ENCODE results near the gene PRKCZ. TPM values are rescaled to one million over a fixed set of nuclear protein-coding genes. Genes with fewer than 3 reads are reported as not detected.

The PRKCZ gene
- total RNA-seq, 2 experiments from 2014 or later = 6.8 to 12.8 TPM

- Mint-ChIP-seq H3K9me3 (ENCODE audit: low read depth) (no peaks in the 10 kb centered on the region), H3K27me3 (no peaks in the 10 kb centered on the region), H3K4me3 (no peak overlapping the region), H3K27ac (no peak overlapping the region), H3K36me3 (no peaks in the 10 kb centered on the region), H3K4me1 (peaks cover 5% of the 10 kb centered on the region)
- CTCF ChIA-PET = interaction anchor here (4.2 kb wide), 1 partner anchor 9 kb away, joined by 31 read pairs; no protein-coding TSS in a partner anchor
- no peak for DNase-seq
- no peak for ATAC-seq
Observed at GRCh38 chr1:2165646-2166045, 115.4 kb downstream of the PRKCZ start.

GRCh38 chr1:2166254-2166653 lies 116.0 kb downstream of the PRKCZ start:
- H3K27me3 Mint-ChIP-seq = no peaks in the 10 kb centered on the region
- no peak overlapping the region for H3K4me3 Mint-ChIP-seq

GRCh38 chr1:2166695-2167094 lies 116.5 kb downstream of the PRKCZ start:
- CTCF ChIA-PET = interaction anchor here (1.1 kb wide), 1 partner anchor 10 kb away, joined by 3 read pairs; no protein-coding TSS in a partner anchor
- ATAC-seq = no peak
- Mint-ChIP-seq H3K9me3 (ENCODE audit: low read depth) (no peaks in the 10 kb centered on the region), H3K4me1 (peaks cover 5% of the 10 kb centered on the region), H3K27ac (no peak overlapping the region), H3K36me3 (no peaks in the 10 kb centered on the region), H3K27me3 (no peaks in the 10 kb centered on the region), H3K4me3 (no peak overlapping the region)
- DNase-seq = no peak

More at GRCh38 chr1:2166254-2166653, 116.0 kb downstream of the PRKCZ start:
- H3K4me1 Mint-ChIP-seq = peaks cover 5% of the 10 kb centered on the region
- H3K9me3 Mint-ChIP-seq (ENCODE audit: low read depth) = no peaks in the 10 kb centered on the region
- H3K27ac Mint-ChIP-seq = no peak overlapping the region
- CTCF ChIA-PET = interaction anchor here (1.1 to 4.2 kb wide), 2 partner anchors 8 to 10 kb away, joined by 3 to 31 read pairs; no protein-coding TSS in a partner anchor
- ATAC-seq = no peak
- no peaks in the 10 kb centered on the region for H3K36me3 Mint-ChIP-seq
- DNase-seq = no peak

GRCh38 chr1:2168090-2168489 lies 117.9 kb downstream of the PRKCZ start:
- ATAC-seq (no peak), DNase-seq (no peak)
- Mint-ChIP-seq H3K27me3 (no peaks in the 10 kb centered on the region), H3K36me3 (no peaks in the 10 kb centered on the region), H3K4me3 (no peak overlapping the region), H3K9me3 (ENCODE audit: low read depth) (no peaks in the 10 kb centered on the region), H3K4me1 (no peaks in the 10 kb centered on the region), H3K27ac (no peak overlapping the region)
- CTCF ChIA-PET = no interaction called here

GRCh38 chr1:2168535-2168934 lies 118.3 kb downstream of the PRKCZ start:
- no peak for ATAC-seq
- DNase-seq = no peak
- H3K27ac Mint-ChIP-seq = no peak overlapping the region

GRCh38 chr1:2169200-2169836 lies 119.1 kb downstream of the PRKCZ start:
- Mint-ChIP-seq H3K9me3 (ENCODE audit: low read depth) (no peaks in the 10 kb centered on the region), H3K27me3 (no peaks in the 10 kb centered on the region), H3K36me3 (no peaks in the 10 kb centered on the region), H3K27ac (no peak overlapping the region), H3K4me3 (no peak overlapping the region), H3K4me1 (no peaks in the 10 kb centered on the region)
- CTCF ChIA-PET = no interaction called here
- no peak for DNase-seq
- no peak for ATAC-seq

More at GRCh38 chr1:2168535-2168934, 118.3 kb downstream of the PRKCZ start:
- Mint-ChIP-seq H3K4me1 (no peaks in the 10 kb centered on the region), H3K27me3 (no peaks in the 10 kb centered on the region), H3K9me3 (ENCODE audit: low read depth) (no peaks in the 10 kb centered on the region), H3K36me3 (no peaks in the 10 kb centered on the region), H3K4me3 (no peak overlapping the region)
- CTCF ChIA-PET = no interaction called here

- H3K27ac Mint-ChIP-seq = no peak overlapping the region
- no peaks in the 10 kb centered on the region for H3K27me3 Mint-ChIP-seq
- DNase-seq = no peak
- CTCF ChIA-PET = no interaction called here
- no peak overlapping the region for H3K4me3 Mint-ChIP-seq
- H3K9me3 Mint-ChIP-seq (ENCODE audit: low read depth) = no peaks in the 10 kb centered on the region
- H3K36me3 Mint-ChIP-seq = no peaks in the 10 kb centered on the region
- peaks cover 2% of the 10 kb centered on the region for H3K4me1 Mint-ChIP-seq
- no peak for ATAC-seq
Observed at GRCh38 chr1:2170211-2170610, 120.0 kb downstream of the PRKCZ start.

GRCh38 chr1:2172012-2172411 lies 121.8 kb downstream of the PRKCZ start:
- ATAC-seq (no peak), DNase-seq (no peak)
- no peaks in the 10 kb centered on the region for H3K36me3 Mint-ChIP-seq
- no peak overlapping the region for H3K27ac Mint-ChIP-seq
- no peaks in the 10 kb centered on the region for H3K9me3 Mint-ChIP-seq (ENCODE audit: low read depth)
- no peak overlapping the region for H3K4me3 Mint-ChIP-seq
- H3K27me3 Mint-ChIP-seq = no peaks in the 10 kb centered on the region
- H3K4me1 Mint-ChIP-seq = peaks cover 2% of the 10 kb centered on the region
- CTCF ChIA-PET = interaction anchor here (1.0 kb wide), 1 partner anchor 9 kb away, joined by 3 read pairs; no protein-coding TSS in a partner anchor

GRCh38 chr1:2172551-2173146 lies 122.4 kb downstream of the PRKCZ start:
- CTCF ChIA-PET = interaction anchor here (2.0 to 4.1 kb wide), 6 partner anchors 16 to 80 kb away, joined by 6 to 24 read pairs (median 16); partner anchors contain the start of gene FAAP20
- Mint-ChIP-seq H3K27ac (no peak overlapping the region), H3K36me3 (no peaks in the 10 kb centered on the region), H3K4me3 (no peak overlapping the region), H3K9me3 (ENCODE audit: low read depth) (no peaks in the 10 kb centered on the region), H3K27me3 (no peaks in the 10 kb centered on the region), H3K4me1 (peaks cover 2% of the 10 kb centered on the region)
- no peak for DNase-seq
- ATAC-seq = no peak

GRCh38 chr1:2173546-2174347 lies 123.5 kb downstream of the PRKCZ start:
- Mint-ChIP-seq H3K4me1 (peaks cover 2% of the 10 kb centered on the region), H3K27ac (no peak overlapping the region), H3K36me3 (no peaks in the 10 kb centered on the region), H3K27me3 (no peaks in the 10 kb centered on the region), H3K9me3 (ENCODE audit: low read depth) (no peaks in the 10 kb centered on the region), H3K4me3 (no peak overlapping the region)
- CTCF ChIA-PET = interaction anchor here (0.7 to 4.1 kb wide), 26 partner anchors 9 to 218 kb away, joined by 3 to 31 read pairs (median 6); partner anchors contain the start of genes FAAP20, MORN1 and RER1
- DNase-seq = no peak
- peak; percentile 20 for ATAC-seq

GRCh38 chr1:2174348-2175054 lies 124.3 kb downstream of the PRKCZ start:
- CTCF ChIA-PET = interaction anchor here (0.6 to 4.1 kb wide), 31 partner anchors 8 to 217 kb away, joined by 3 to 31 read pairs (median 5); partner anchors contain the start of genes FAAP20, MORN1 and RER1
- H3K27ac Mint-ChIP-seq = no peak overlapping the region
- H3K36me3 Mint-ChIP-seq = no peaks in the 10 kb centered on the region

GRCh38 chr1:2175055-2175414 lies 124.8 kb downstream of the PRKCZ start:
- no peaks in the 10 kb centered on the region for H3K36me3 Mint-ChIP-seq
- DNase-seq (no peak), ATAC-seq (no peak)
- H3K4me1 Mint-ChIP-seq = peaks cover 2% of the 10 kb centered on the region
- CTCF ChIA-PET = interaction anchor here (0.7 to 4.1 kb wide), 23 partner anchors 8 to 216 kb away, joined by 3 to 31 read pairs (median 6); partner anchors contain the start of genes MORN1 and RER1
- no peaks in the 10 kb centered on the region for H3K9me3 Mint-ChIP-seq (ENCODE audit: low read depth)
- no peaks in the 10 kb centered on the region for H3K27me3 Mint-ChIP-seq
- H3K27ac Mint-ChIP-seq = no peak overlapping the region
- H3K4me3 Mint-ChIP-seq = no peak overlapping the region

More at GRCh38 chr1:2174348-2175054, 124.3 kb downstream of the PRKCZ start:
- H3K4me3 Mint-ChIP-seq = no peak overlapping the region
- no peaks in the 10 kb centered on the region for H3K9me3 Mint-ChIP-seq (ENCODE audit: low read depth)
- DNase-seq (no peak), ATAC-seq (peak; percentile 75)
- peaks cover 2% of the 10 kb centered on the region for H3K4me1 Mint-ChIP-seq
- H3K27me3 Mint-ChIP-seq = no peaks in the 10 kb centered on the region
